PC-3 (cell line): Measurements from ENCODE around the gene SLC13A2.

Experiments
- EZH2 ChIP-seq: fragments of 300-600 bp; sonication (generic); IDR thresholded peaks from one replicate; pipeline ENCODE4 v1.6.1; 2017; ENCODE audit warnings: antibody characterized with exemption, mild to moderate bottlenecking, low read length; ENCODE audit not compliant: unreplicated experiment
- TF ChIP-seq, protein P1 (sequence below): fragments of 300-600 bp; sonication (generic); conservative IDR thresholded peaks from 2 replicates; pipeline ENCODE4 v1.5.1; 2017; ENCODE audit warnings: antibody characterized with exemption, low read depth, mild to moderate bottlenecking, low read length

DNA sequence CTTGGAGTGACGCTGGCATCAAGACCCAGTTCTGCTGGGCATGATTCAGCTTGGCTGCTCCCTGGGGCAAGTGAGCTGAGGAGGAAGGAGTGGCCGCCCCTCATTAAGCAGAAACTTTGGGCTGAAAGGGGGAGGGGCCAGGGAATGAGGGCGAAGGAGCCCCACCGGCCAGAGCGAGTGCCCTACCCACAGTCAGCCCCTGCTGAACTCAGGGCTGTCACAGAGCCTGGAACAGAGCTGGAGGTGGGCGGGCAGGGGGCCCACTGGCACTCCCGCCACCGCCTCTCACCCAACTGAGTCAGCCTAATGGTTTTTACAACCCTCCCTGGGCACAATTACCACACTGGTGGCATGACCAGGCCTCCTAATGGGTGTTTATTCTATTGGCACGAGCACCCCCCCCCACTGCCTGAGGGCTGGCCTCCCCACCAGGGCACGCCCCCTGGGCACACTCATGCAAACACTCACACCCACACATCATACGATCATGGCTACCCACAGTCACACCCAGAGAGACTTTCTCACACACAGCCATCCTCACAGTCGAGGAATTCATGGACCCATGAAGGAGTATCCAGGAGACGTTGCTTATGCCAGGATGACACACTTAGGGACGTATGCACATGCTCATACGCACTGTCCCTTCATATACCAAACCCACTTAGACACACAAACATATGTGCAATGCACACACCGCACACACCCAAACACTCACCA lies 59.8 kb downstream of the SLC13A2 start:
- TF ChIP-seq, protein P1, sequence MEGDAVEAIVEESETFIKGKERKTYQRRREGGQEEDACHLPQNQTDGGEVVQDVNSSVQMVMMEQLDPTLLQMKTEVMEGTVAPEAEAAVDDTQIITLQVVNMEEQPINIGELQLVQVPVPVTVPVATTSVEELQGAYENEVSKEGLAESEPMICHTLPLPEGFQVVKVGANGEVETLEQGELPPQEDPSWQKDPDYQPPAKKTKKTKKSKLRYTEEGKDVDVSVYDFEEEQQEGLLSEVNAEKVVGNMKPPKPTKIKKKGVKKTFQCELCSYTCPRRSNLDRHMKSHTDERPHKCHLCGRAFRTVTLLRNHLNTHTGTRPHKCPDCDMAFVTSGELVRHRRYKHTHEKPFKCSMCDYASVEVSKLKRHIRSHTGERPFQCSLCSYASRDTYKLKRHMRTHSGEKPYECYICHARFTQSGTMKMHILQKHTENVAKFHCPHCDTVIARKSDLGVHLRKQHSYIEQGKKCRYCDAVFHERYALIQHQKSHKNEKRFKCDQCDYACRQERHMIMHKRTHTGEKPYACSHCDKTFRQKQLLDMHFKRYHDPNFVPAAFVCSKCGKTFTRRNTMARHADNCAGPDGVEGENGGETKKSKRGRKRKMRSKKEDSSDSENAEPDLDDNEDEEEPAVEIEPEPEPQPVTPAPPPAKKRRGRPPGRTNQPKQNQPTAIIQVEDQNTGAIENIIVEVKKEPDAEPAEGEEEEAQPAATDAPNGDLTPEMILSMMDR = no peak
- no peak for TF ChIP-seq EZH2
